ENCODE measurements around the gene STK17A.

STK17A gene

GRCh38 chr7:43637114-43637806 lies 54.4 kb downstream of the STK17A start:
- DNase-seq = no peak

GRCh38 chr7:43639858-43640491 lies 57.1 kb downstream of the STK17A start:
- no peak for DNase-seq

GRCh38 chr7:43640679-43641078 lies 57.8 kb downstream of the STK17A start:
- no peak for DNase-seq

- no peak for DNase-seq
Observed at GRCh38 chr7:43642897-43643630, 60.2 kb downstream of the STK17A start.

GRCh38 chr7:43643846-43644245 lies 60.9 kb downstream of the STK17A start:
- no peak for DNase-seq

- no peak for DNase-seq
Observed at GRCh38 chr7:43645699-43646226, 62.9 kb downstream of the STK17A start.

- no peak for DNase-seq
Observed at GRCh38 chr7:43646603-43647338, 63.9 kb downstream of the STK17A start.

GRCh38 chr7:43647339-43647672 lies 64.4 kb downstream of the STK17A start:
- no peak for DNase-seq

- peak; percentile 37 for DNase-seq
Observed at GRCh38 chr7:43647673-43648472, 65.0 kb downstream of the STK17A start.

- DNase-seq = peak; percentile 51
Observed at GRCh38 chr7:43648473-43649406, 65.8 kb downstream of the STK17A start.

GRCh38 chr7:43649755-43650274 lies 66.9 kb downstream of the STK17A start:
- peak; percentile 35 for DNase-seq

GRCh38 chr7:43650457-43651052 lies 67.6 kb downstream of the STK17A start:
- no peak for DNase-seq

GRCh38 chr7:43652364-43652763 lies 69.5 kb downstream of the STK17A start:
- DNase-seq = no peak

GRCh38 chr7:43653466-43653865 lies 70.6 kb downstream of the STK17A start:
- no peak for DNase-seq

GRCh38 chr7:43653891-43654504 lies 71.1 kb downstream of the STK17A start:
- no peak for DNase-seq

GRCh38 chr7:43655584-43655983 lies 72.7 kb downstream of the STK17A start:
- DNase-seq = no peak

- DNase-seq = no peak
Observed at GRCh38 chr7:43656997-43657396, 74.1 kb downstream of the STK17A start.

- peak; percentile 45 for DNase-seq
Observed at GRCh38 chr7:43658718-43659548, 76.0 kb downstream of the STK17A start.

GRCh38 chr7:43659549-43659896 lies 76.6 kb downstream of the STK17A start:
- no peak for DNase-seq
